Stimulated activated CD8-positive, alpha-beta memory T cell treated with anti-CD3 and anti-CD28 coated beads, Interleukin-7, amount 100 ng/mL, for 1 hour (primary cell): ENCODE data around the gene POLG.

ENCODE experiments used
- DNase-seq, 2 donors: peaks; one replicate each; pipeline ENCODE4 v3.0.0-alpha.2; 2020; ENCODE audit warnings: low read depth in 2 of 2

Gene POLG

GRCh38 chr15:89334510-89335297 is at the start of gene POLG:
Gene POLG (minus strand): TSS chr15:89334824. CDS start chr15:89333754, 1,070 bp downstream.
- DNase-seq, result peak; percentile 97 to 98

GRCh38 chr15:89384176-89384604 is 49.6 kb upstream of the POLG start:
- DNase-seq, result no peak

- no peak for DNase-seq
These were observed 48.9 kb upstream of the POLG start for GRCh38 chr15:89383365-89384175.

- DNase-seq, result no peak
These were observed 47.5 kb upstream of the POLG start for GRCh38 chr15:89381888-89382686.

DNA sequence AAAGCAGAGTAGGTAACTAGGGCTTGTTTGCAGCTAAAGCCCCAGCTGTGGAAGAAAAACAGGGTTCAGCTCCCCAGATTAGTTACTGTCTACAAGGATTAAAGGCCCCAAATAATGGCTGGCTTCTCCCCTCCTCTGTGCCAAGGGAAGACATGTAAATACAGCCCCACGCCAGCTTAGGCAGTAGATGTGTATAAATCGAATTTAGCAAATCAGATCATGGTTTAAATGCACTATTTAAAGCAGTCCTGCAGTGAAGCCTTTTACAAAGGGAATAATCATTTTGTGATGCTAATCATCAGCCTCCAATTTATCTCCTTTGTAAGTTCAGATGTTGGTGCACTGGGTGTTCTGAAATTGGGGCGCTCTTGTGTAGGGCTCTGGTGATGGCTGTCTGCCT is 46.7 kb upstream of the POLG start:
- no peak for DNase-seq

- no peak for DNase-seq
These were observed 45.2 kb upstream of the POLG start for GRCh38 chr15:89379818-89380217.

GRCh38 chr15:89379251-89379695 is 44.6 kb upstream of the POLG start:
- no peak for DNase-seq

- no peak for DNase-seq
These were observed 43.9 kb upstream of the POLG start for GRCh38 chr15:89378296-89379151.

DNA sequence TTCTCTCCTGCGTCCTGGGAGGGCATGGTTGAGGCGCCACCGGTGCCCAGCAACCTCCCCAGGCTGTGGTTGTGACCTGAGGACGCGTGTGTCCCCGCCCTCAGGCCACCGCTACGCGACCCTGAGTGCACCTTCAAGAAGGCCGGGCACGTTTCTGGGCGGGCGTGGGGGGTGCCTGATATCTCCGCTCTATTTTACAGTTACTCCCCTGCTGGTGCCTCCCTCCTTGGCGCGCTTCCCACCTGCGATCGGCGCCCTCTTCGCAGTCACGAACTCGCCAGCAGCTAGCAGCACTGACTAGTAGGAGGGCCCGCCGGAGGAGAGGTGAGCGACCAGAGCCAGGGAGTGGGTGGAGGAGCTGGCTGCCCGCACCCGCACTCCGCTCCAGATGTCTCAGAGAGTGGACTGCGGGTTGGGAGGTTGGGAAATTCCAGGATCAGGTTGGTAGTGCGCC is 43.2 kb upstream of the POLG start:
- DNase-seq, result no peak

- DNase-seq, result no peak
These were observed 42.6 kb upstream of the POLG start for GRCh38 chr15:89377024-89377841.

- DNase-seq, result no peak
These were observed 41.8 kb upstream of the POLG start for GRCh38 chr15:89376388-89376787.

- no peak for DNase-seq
These were observed 40.7 kb upstream of the POLG start for GRCh38 chr15:89375093-89376005.

GRCh38 chr15:89374086-89374981 is 39.7 kb upstream of the POLG start:
- DNase-seq, result no peak

DNA sequence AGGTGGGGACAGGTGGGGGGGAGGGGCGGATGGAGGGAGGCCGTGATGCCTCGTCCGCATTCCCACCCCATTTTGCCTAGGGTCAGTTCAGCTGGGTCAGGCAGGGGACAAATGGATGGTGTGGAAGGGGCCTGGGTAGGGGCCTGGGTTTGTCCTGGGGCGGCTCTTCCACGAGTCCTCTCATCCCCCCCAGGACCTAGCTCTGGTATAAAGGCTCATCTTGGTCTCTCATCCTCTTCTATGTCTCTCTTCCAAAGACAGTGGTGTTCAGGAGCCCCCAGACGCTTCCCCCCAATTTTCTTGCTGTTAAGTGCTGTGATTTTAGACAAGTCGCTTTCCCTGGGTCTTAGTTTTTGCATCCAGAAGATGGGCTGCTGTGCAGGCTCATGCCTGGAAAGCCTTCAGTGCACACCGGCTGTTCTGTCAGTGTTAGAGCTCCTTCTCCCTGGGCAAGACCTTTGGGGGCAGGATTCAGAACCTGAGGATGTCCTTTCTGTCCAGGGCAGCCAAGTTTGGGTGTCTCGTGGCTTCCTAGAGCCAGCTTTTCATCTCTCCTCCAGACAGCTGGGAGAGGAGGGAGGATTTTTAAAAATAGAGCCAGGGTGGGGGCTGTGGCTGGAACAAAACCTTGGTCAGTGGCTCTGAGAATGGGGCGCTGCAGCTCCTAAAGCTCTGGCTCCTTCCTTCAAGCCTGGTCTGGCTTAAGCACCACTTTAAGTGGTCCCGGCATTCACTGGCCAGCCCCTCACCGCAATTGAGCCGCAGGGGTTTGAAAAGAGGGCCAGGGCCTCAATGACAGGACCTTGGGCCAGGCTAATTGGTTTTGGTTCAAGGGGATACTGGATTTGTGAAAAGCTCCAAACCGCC is 37.7 kb upstream of the POLG start:
- no peak for DNase-seq

GRCh38 chr15:89371228-89372044 is 36.8 kb upstream of the POLG start:
- no peak for DNase-seq

- no peak for DNase-seq
These were observed 36.3 kb upstream of the POLG start for GRCh38 chr15:89370978-89371227.
